Astrocyte (in vitro differentiated cells and primary cell): ENCODE results near the gene RBM20.

Source experiments
- CTCF ChIP-seq: IDR thresholded peaks from 2 replicates; pipeline ENCODE4 v1.5.1; 2011; ENCODE audit warnings: low read depth, mild to moderate bottlenecking, inconsistent platforms, low read length, moderate library complexity; ENCODE audit not compliant: insufficient read depth
- EZH2 ChIP-seq: IDR thresholded peaks from 2 replicates; pipeline ENCODE4 v1.6.1; 2012; ENCODE audit warnings: mild to moderate bottlenecking, low read length, inconsistent platforms; ENCODE audit not compliant: insufficient read depth

GRCh38 chr10:110618230-110618610 is 25.9 kb upstream of the RBM20 start:
- TF ChIP-seq CTCF, result no peak
- no peak for TF ChIP-seq EZH2
